Activated CD8-positive, alpha-beta memory T cell treated with anti-CD3 and anti-CD28 coated beads, Interleukin-2, amount 50 U/mL, for 24 hours (primary cell): Measurements from ENCODE around the gene OPCML.

Experiments used
- DNase-seq: peaks from one replicate; pipeline ENCODE4 v3.0.0-alpha.2; 2020; ENCODE audit errors: extremely low read depth

The OPCML gene

GRCh38 chr11:132744771-132745170 lies 787.5 kb downstream of the OPCML start:
- DNase-seq = no peak

GRCh38 chr11:132743601-132744000 lies 788.7 kb downstream of the OPCML start:
- no peak for DNase-seq

GRCh38 chr11:132742929-132743328 lies 789.4 kb downstream of the OPCML start:
- no peak for DNase-seq

- DNase-seq = no peak
Observed at GRCh38 chr11:132734217-132734616, 798.1 kb downstream of the OPCML start.

GRCh38 chr11:132728026-132728425 lies 804.3 kb downstream of the OPCML start:
- DNase-seq = no peak

- no peak for DNase-seq
Observed at GRCh38 chr11:132721526-132721925, 810.8 kb downstream of the OPCML start.

GRCh38 chr11:132719684-132720083 lies 812.6 kb downstream of the OPCML start:
- no peak for DNase-seq

- peak; percentile 1 for DNase-seq
Observed at GRCh38 chr11:132718711-132719671, 813.3 kb downstream of the OPCML start.

GRCh38 chr11:132717824-132718223 lies 814.5 kb downstream of the OPCML start:
- no peak for DNase-seq

- DNase-seq = no peak
Observed at GRCh38 chr11:132716037-132716436, 816.3 kb downstream of the OPCML start.

- DNase-seq = no peak
Observed at GRCh38 chr11:132714859-132715440, 817.4 kb downstream of the OPCML start.

- DNase-seq = no peak
Observed at GRCh38 chr11:132712466-132712865, 819.8 kb downstream of the OPCML start.

- no peak for DNase-seq
Observed at GRCh38 chr11:132704781-132705375, 827.4 kb downstream of the OPCML start.

GRCh38 chr11:132692891-132693290 lies 839.4 kb downstream of the OPCML start:
- DNase-seq = no peak

GRCh38 chr11:132691848-132692550 lies 840.3 kb downstream of the OPCML start:
- DNase-seq = no peak

GRCh38 chr11:132686886-132687285 lies 845.4 kb downstream of the OPCML start:
- no peak for DNase-seq

GRCh38 chr11:132685174-132685611 lies 847.1 kb downstream of the OPCML start:
- no peak for DNase-seq

- DNase-seq = no peak
Observed at GRCh38 chr11:132683602-132684001, 848.7 kb downstream of the OPCML start.

- DNase-seq = no peak
Observed at GRCh38 chr11:132681971-132682370, 850.3 kb downstream of the OPCML start.

GRCh38 chr11:132680584-132680983 lies 851.7 kb downstream of the OPCML start:
- no peak for DNase-seq

- no peak for DNase-seq
Observed at GRCh38 chr11:132674151-132674550, 858.1 kb downstream of the OPCML start.

- no peak for DNase-seq
Observed at GRCh38 chr11:132671851-132672370, 860.4 kb downstream of the OPCML start.
